Spleen (tissue), 7 donors: ENCODE results near the gene TMEM19.

Experiments used
- POLR2A ChIP-seq, 3 donors: fragments of 450-650 bp; IDR thresholded peaks; one replicate each; pipeline ENCODE4 v1.5.1; 2017; ENCODE audit warnings: antibody characterized with exemption in 3 of 3, mild to moderate bottlenecking in 1 of 3
- TF ChIP-seq, protein P1 (sequence below), 11 experiments: fragments of 200-600 bp in 7 of 11; fragments of 450-650 bp in 4 of 11; sonication (generic) in 4 of 11; IDR thresholded peaks in 8 of 11; conservative IDR thresholded peaks in 3 of 11; 1 replicate in 7 of 11; 2 replicates in 4 of 11; pipeline versions ENCODE4 v1.4.0 to v1.8.0; 2016 to 2021; ENCODE audit warnings: antibody characterized with exemption in 11 of 11, inconsistent platforms in 4 of 11, mild to moderate bottlenecking in 1 of 11
- donor health status: DM: no; HTN: no; CAD: no; lungs with moderate emphysema.
- donor health status: DM: no; HTN: no; CAD: no.
- donor health status: DM: no; HTN: no; CAD: no.

DNA sequence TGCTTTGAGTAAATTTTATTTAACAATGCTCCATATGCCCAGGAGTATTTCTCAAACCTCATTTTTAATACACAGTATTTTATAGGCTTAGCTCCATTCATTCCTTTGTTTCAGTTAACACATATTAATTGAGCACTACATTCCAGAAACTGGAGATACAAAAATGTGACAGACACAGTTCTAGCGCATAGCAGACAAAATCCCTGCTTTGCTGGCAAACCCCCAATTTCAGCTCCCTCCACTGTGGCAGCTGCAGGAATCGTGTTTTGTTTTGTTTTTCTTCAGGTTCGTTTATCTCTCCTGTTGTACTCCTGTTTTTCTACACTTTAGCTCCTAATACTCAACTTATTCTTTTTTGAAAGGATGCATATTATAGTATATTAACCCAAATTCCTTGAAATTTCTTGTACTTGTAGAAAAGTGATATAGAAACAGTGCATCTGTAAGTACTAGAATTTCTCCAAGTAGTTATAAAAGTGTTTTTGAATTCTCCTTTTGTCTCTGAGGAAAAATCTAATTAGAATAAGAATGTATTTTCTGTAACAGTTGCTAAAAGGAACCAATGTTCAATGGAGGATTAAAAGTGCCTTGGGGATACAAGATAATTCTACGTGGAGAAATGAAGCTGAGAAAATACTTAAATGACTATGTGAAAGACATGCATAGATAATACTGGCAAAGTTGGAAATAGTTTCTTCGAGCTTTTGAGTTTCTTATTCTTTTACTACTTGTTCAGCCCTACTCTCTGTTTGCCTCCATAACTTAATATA, 62.4 kb downstream of the TMEM19 start:
- no peak for TF ChIP-seq POLR2A (IDR thresholded peaks at IDR 0.05)
- TF ChIP-seq, protein P1, sequence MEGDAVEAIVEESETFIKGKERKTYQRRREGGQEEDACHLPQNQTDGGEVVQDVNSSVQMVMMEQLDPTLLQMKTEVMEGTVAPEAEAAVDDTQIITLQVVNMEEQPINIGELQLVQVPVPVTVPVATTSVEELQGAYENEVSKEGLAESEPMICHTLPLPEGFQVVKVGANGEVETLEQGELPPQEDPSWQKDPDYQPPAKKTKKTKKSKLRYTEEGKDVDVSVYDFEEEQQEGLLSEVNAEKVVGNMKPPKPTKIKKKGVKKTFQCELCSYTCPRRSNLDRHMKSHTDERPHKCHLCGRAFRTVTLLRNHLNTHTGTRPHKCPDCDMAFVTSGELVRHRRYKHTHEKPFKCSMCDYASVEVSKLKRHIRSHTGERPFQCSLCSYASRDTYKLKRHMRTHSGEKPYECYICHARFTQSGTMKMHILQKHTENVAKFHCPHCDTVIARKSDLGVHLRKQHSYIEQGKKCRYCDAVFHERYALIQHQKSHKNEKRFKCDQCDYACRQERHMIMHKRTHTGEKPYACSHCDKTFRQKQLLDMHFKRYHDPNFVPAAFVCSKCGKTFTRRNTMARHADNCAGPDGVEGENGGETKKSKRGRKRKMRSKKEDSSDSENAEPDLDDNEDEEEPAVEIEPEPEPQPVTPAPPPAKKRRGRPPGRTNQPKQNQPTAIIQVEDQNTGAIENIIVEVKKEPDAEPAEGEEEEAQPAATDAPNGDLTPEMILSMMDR (IDR thresholded peaks at IDR 0.05 in 8 of 11, conservative IDR thresholded peaks at IDR 0.05 in 3 of 11), result no peak
